Fibroblast of lung (primary cell): ENCODE results near the gene OR51E1. TPM values are rescaled to one million over a fixed set of nuclear protein-coding genes. Genes with fewer than 3 reads are reported as not detected.

Source experiments
- DNase-seq, 2 donors: peaks; one replicate each; pipeline versions ENCODE4 v3.0.0 to v3.0.0-alpha.2; 2010; ENCODE audit warnings: low read depth in 2 of 2
- H2AFZ ChIP-seq: 2 replicates; pipeline ENCODE4 v1.5.1; 2012; ENCODE audit warnings: low read length, control low read depth, inconsistent platforms
- H3K27ac ChIP-seq: 2 replicates; pipeline ENCODE4 v1.5.1; 2011; ENCODE audit warnings: low read length, control low read depth; ENCODE audit not compliant: insufficient read depth
- H3K27me3 ChIP-seq: 2 replicates; pipeline ENCODE4 v1.5.1; 2011; ENCODE audit warnings: mild to moderate bottlenecking, low read length; ENCODE audit not compliant: control insufficient read depth, insufficient read depth
- H3K36me3 ChIP-seq: 2 replicates; pipeline ENCODE4 v1.5.1; 2011; ENCODE audit warnings: low read length; ENCODE audit not compliant: control insufficient read depth, insufficient read depth
- H3K4me1 ChIP-seq: 2 replicates; pipeline ENCODE4 v1.5.1; 2011; ENCODE audit warnings: low read length; ENCODE audit not compliant: control insufficient read depth, insufficient read depth; ENCODE audit errors: extremely low read depth
- H3K4me2 ChIP-seq: 2 replicates; pipeline ENCODE4 v1.5.1; 2011; ENCODE audit warnings: low read length, control low read depth; ENCODE audit not compliant: insufficient read depth; ENCODE audit errors: extremely low read depth
- H3K4me3 ChIP-seq, 4 experiments: fragments of 200-600 bp in 1 of 4; sonication (generic) in 1 of 4; replicated peaks in 1 of 4; 2 replicates each; pipeline ENCODE4 v1.5.1; 2011 to 2016; ENCODE audit warnings: low read length in 4 of 4, low read depth in 3 of 4, mild to moderate bottlenecking in 3 of 4, control low read depth in 2 of 4, inconsistent platforms in 1 of 4, mixed read lengths in 1 of 4; ENCODE audit not compliant: insufficient read depth in 1 of 4; ENCODE audit errors: control extremely low read depth in 1 of 4
- H3K79me2 ChIP-seq: 2 replicates; pipeline ENCODE4 v1.5.1; 2012; ENCODE audit warnings: mild to moderate bottlenecking, low read length, inconsistent platforms; ENCODE audit not compliant: control insufficient read depth, insufficient read depth
- H3K9ac ChIP-seq: 2 replicates; pipeline ENCODE4 v1.5.1; 2011; ENCODE audit warnings: mild to moderate bottlenecking, low read length, control low read depth; ENCODE audit not compliant: insufficient read depth
- H3K9me3 ChIP-seq: 2 replicates; pipeline ENCODE4 v1.5.1; 2012; ENCODE audit warnings: low read depth, low read length; ENCODE audit not compliant: control insufficient read depth, insufficient read depth
- H4K20me1 ChIP-seq: 2 replicates; pipeline ENCODE4 v1.5.1; 2011; ENCODE audit warnings: low read length; ENCODE audit not compliant: control insufficient read depth, insufficient read depth; ENCODE audit errors: extremely low read depth
- CTCF ChIP-seq, 2 donors: IDR thresholded peaks in 1 of 2; conservative IDR thresholded peaks in 1 of 2; 1 replicate in 1 of 2; 2 replicates in 1 of 2; pipeline ENCODE4 v1.5.1; 2011 to 2012; ENCODE audit warnings: low read length in 2 of 2, control low read depth in 1 of 2, inconsistent platforms in 1 of 2, low read depth in 1 of 2, mild to moderate bottlenecking in 1 of 2
- EZH2 ChIP-seq: IDR thresholded peaks from 2 replicates; pipeline ENCODE4 v1.5.1; 2012; ENCODE audit warnings: low read length, control low read depth, mild to moderate bottlenecking; ENCODE audit errors: missing control alignments
- polyA plus RNA-seq, 2 donors: library from polyadenylated mRNA; depleted of rRNA in 1 of 2; stranded (reverse) in 1 of 2; unstranded in 1 of 2; fragments of >200 nt; gene quantifications; 2 replicates each; pipeline ENCODE4 v1.2.1, GENCODE V29; 2011 to 2012; ENCODE audit warnings: missing spikeins in 1 of 2
- total RNA-seq: library from RNA; depleted of rRNA; stranded (reverse); fragments of >200 nt; gene quantifications from 2 replicates; pipeline ENCODE4 v1.2.1, GENCODE V29; 2014

The OR51E1 gene
- total and polyA plus RNA-seq, 2 donors (not counting 1 experiment from before 2014, with no cell fraction given): not detected

- TF ChIP-seq CTCF (conservative IDR thresholded peaks at IDR 0.05 in 1 of 2, IDR thresholded peaks at IDR 0.05 in 1 of 2; ENCODE audit: low read depth in 1 of 2, low read length in 2 of 2) (no peak), EZH2 (no peak)
- no peak overlapping the region for H3K4me2 ChIP-seq
- H3K27ac ChIP-seq: no peak overlapping the region
- no peaks in the 10 kb centered on the region for H3K79me2 ChIP-seq
- no peaks in the 10 kb centered on the region for H3K4me1 ChIP-seq
- H3K27me3 ChIP-seq: no peaks in the 10 kb centered on the region
- no peaks in the 10 kb centered on the region for H3K36me3 ChIP-seq
- H4K20me1 ChIP-seq: no peaks in the 10 kb centered on the region
- DNase-seq: no peak
- no peaks in the 10 kb centered on the region for H3K9me3 ChIP-seq
- H2AFZ ChIP-seq: no peak overlapping the region
- no peak overlapping the region for H3K4me3 ChIP-seq
- H3K9ac ChIP-seq: no peak overlapping the region
Observed at GRCh38 chr11:4680341-4680740, 36.6 kb downstream of the OR51E1 start.

DNA sequence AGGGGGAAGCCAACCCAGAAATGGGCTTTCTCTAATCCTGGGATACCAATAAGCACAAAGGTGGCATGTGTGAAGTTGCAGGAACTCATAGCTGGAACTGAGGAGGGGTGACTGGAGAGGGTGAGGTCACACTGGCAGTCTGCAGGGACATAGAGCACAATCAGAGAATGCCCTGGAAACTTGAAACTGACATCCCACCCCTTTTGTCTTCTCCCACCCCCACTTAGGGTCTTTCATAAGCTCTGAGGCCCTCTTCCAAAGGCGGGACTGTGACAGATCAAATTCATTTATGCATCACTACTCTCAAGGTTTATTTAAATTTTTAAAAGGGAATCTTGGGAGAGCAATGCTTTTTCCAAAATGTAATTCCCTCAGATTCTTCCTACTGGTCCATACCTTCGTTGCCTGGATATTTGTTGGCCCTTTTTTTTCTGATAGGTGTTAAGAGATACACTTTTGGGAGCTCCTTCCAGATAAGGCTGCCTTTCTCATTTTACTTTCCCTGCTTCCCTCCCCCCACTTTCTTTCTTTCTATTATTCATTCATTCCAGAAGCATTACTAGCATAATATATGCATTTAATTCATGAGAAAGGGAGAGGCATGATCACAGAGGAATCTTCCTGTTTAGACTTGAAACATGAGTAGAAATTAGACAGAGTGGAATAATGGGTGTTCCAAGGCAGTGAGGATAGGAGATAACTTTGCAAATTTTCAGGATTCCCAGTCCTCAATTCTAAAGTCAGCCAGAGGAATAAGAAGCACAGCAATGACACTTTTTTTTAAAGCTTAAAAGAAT lies 39.0 kb downstream of the OR51E1 start:
- DNase-seq: peak in 1 of 2 donors; percentile 44
- Histone ChIP-seq H3K36me3 (no peaks in the 10 kb centered on the region), H3K9me3 (no peaks in the 10 kb centered on the region), H3K79me2 (no peaks in the 10 kb centered on the region), H3K4me1 (no peaks in the 10 kb centered on the region), H3K27ac (no peak overlapping the region), H3K9ac (no peak overlapping the region), H2AFZ (no peak overlapping the region), H3K27me3 (no peaks in the 10 kb centered on the region), H3K4me2 (no peak overlapping the region), H4K20me1 (no peaks in the 10 kb centered on the region), H3K4me3 (no peak overlapping the region)
- no peak for TF ChIP-seq EZH2
- TF ChIP-seq CTCF (conservative IDR thresholded peaks at IDR 0.05 in 1 of 2, IDR thresholded peaks at IDR 0.05 in 1 of 2; ENCODE audit: low read depth in 1 of 2, low read length in 2 of 2): no peak

DNA sequence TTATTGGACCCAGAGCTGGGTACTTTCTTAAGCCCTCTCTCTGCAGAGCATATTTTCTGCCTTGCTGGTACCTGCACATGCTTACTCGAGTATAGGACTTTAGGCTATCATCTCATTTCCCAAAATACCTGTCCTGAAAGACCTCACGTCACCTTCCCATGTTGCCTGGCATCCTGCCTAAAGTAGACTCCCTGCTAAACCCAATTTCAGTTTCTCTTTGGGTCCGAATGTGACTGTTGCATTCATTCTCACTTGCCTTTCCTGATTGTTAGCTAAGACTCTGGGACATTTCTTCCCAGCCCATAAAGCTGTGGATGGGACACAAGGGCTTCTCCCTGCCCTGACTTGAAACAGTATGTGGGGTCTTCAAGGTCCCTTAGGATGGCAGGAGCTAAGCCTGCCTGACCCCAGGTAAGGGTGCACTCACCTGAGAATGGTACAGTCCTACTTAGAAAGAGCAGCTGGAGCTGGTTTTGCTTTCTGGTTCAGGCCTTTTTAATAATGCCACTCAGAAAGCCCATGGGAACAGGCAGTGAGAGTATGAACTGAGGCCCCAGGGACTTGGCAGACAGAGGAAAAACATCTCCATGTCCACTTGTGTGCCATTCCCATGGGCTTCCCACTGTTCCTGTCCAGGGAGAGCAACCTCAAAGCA lies 41.0 kb downstream of the OR51E1 start:
- no peak for TF ChIP-seq EZH2
- Histone ChIP-seq H3K27me3 (no peaks in the 10 kb centered on the region), H3K36me3 (no peaks in the 10 kb centered on the region), H4K20me1 (no peaks in the 10 kb centered on the region), H3K4me1 (no peaks in the 10 kb centered on the region), H3K9ac (no peak overlapping the region), H3K9me3 (no peaks in the 10 kb centered on the region), H3K4me3 (no peak overlapping the region), H3K79me2 (no peaks in the 10 kb centered on the region), H3K27ac (no peak overlapping the region), H3K4me2 (no peak overlapping the region), H2AFZ (no peak overlapping the region)
- no peak for DNase-seq
